GM12878 (cell line): Measurements from ENCODE around the gene HIP1.

Experiments used
- BACH1 ChIP-seq: fragments of 450-650 bp; IDR thresholded peaks from 2 replicates; pipeline ENCODE4 v1.6.1; 2017; ENCODE audit warnings: mild to moderate bottlenecking, borderline replicate concordance
- CTCF ChIP-seq, 3 experiments: IDR thresholded peaks in 2 of 3; conservative IDR thresholded peaks in 1 of 3; 2 replicates each; pipeline ENCODE4 v1.5.1; 2011; ENCODE audit warnings: low read depth in 3 of 3, low read length in 3 of 3, mild to moderate bottlenecking in 3 of 3, control low read depth in 2 of 3, moderate library complexity in 2 of 3, inconsistent platforms in 1 of 3, mixed read lengths in 1 of 3; ENCODE audit not compliant: control insufficient read depth in 2 of 3, insufficient read depth in 1 of 3; ENCODE audit errors: extremely low read depth in 1 of 3
- EP300 ChIP-seq, 2 experiments: fragments of 150-350 bp in 1 of 2; IDR thresholded peaks; 2 replicates each; pipeline ENCODE4 v1.6.1; 2011 to 2012; ENCODE audit warnings: low read depth in 2 of 2, low read length in 2 of 2, borderline replicate concordance in 1 of 2, improper control_type of control experiment in 1 of 2, inconsistent platforms in 1 of 2; ENCODE audit not compliant: control insufficient read depth in 1 of 2
- MAX ChIP-seq: IDR thresholded peaks from 2 replicates; pipeline ENCODE4 v1.6.1; 2012; ENCODE audit warnings: low read depth, low read length, improper control_type of control experiment
- POLR2A ChIP-seq: IDR thresholded peaks from 2 replicates; pipeline ENCODE4 v1.6.1; 2011; ENCODE audit warnings: low read depth, mild to moderate bottlenecking, low read length
- POLR2AphosphoS5 ChIP-seq: IDR thresholded peaks from 2 replicates; pipeline ENCODE4 v1.6.1; 2011; ENCODE audit warnings: mild to moderate bottlenecking, low read length, inconsistent platforms
- POU2F2 ChIP-seq: IDR thresholded peaks from 3 replicates; pipeline ENCODE4 v1.6.1; 2011; ENCODE audit warnings: low read depth, mild to moderate bottlenecking, low read length, borderline replicate concordance
- SIN3A ChIP-seq: IDR thresholded peaks from 2 replicates; pipeline ENCODE4 v1.6.1; 2012; ENCODE audit warnings: low read depth, low read length, improper control_type of control experiment

- TF ChIP-seq POLR2AphosphoS5 (no peak), POU2F2 (no peak), CTCF (IDR thresholded peaks at IDR 0.05 in 2 of 3, conservative IDR thresholded peaks at IDR 0.05 in 1 of 3; ENCODE audit: control insufficient read depth in 2 of 3, extremely low read depth in 1 of 3, insufficient read depth in 1 of 3, low read depth in 3 of 3, low read length in 3 of 3) (no peak), EP300 (IDR thresholded peaks at IDR 0.05; ENCODE audit: borderline replicate concordance in 1 of 2, control insufficient read depth in 1 of 2, low read depth in 2 of 2, low read length in 2 of 2) (no peak), POLR2A (no peak), MAX (no peak), BACH1 (no peak), SIN3A (no peak)
Observed at GRCh38 chr7:75669579-75669978, 69.2 kb downstream of the HIP1 start.
